ENCODE measurements around the gene MRPL17. TPM values are rescaled to one million over a fixed set of nuclear protein-coding genes. Genes with fewer than 3 reads are reported as not detected.

MRPL17 gene
- total RNA-seq, 1 experiment from 2014 or later, result 98.5 TPM

- POLR2A ChIA-PET (ENCODE audit: low non-redundant PET), result no interaction called here
- H3K36me3 ChIP-seq (ENCODE audit: insufficient read depth, low read length, poor library complexity, severe bottlenecking), result no peaks in the 10 kb centered on the region
- intact Hi-C loops (cut with micrococcal nuclease; ENCODE audit: unreplicated experiment), result no loop called here
- TF ChIP-seq EZH2 (IDR thresholded peaks at IDR 0.05; ENCODE audit: borderline replicate concordance, low read depth, low read length, poor library complexity, severe bottlenecking) (no peak), CTCF (conservative IDR thresholded peaks at IDR 0.05; ENCODE audit: low read depth, low read length) (no peak)
- BruUV-seq (replicated peaks), result no TSS peak
- no peak overlapping the region for H3K27ac ChIP-seq (ENCODE audit: low read depth, low read length, poor library complexity, severe bottlenecking)
- H3K27me3 ChIP-seq (replicated peaks; ENCODE audit: insufficient read depth, low read depth, low read length, poor library complexity), result no peaks in the 10 kb centered on the region
- H3K4me3 ChIP-seq (ENCODE audit: low read depth, low read length, poor library complexity, severe bottlenecking), result no peak overlapping the region
- DNase-seq (ENCODE audit: low spot score), result no peak
- CTCF ChIA-PET, result no interaction called here
- no peaks in the 10 kb centered on the region for H3K9me3 ChIP-seq (ENCODE audit: low read depth, low read length, poor library complexity, severe bottlenecking)
- no peaks in the 10 kb centered on the region for H3K4me1 ChIP-seq (ENCODE audit: insufficient read depth, low read length, poor library complexity, severe bottlenecking)
These were observed 46.7 kb downstream of the MRPL17 start for GRCh38 chr11:6636480-6636879.

- ChIA-PET CTCF (no interaction called here), POLR2A (ENCODE audit: low non-redundant PET) (no interaction called here)
- TF ChIP-seq CTCF (conservative IDR thresholded peaks at IDR 0.05; ENCODE audit: low read depth, low read length), result no peak
- no peak for TF ChIP-seq EZH2 (IDR thresholded peaks at IDR 0.05; ENCODE audit: borderline replicate concordance, low read depth, low read length, poor library complexity, severe bottlenecking)
- no TSS peak for BruUV-seq (replicated peaks)
- no peaks in the 10 kb centered on the region for H3K36me3 ChIP-seq (ENCODE audit: insufficient read depth, low read length, poor library complexity, severe bottlenecking)
- intact Hi-C loops (cut with micrococcal nuclease; ENCODE audit: unreplicated experiment), result no loop called here
- H3K4me1 ChIP-seq (ENCODE audit: insufficient read depth, low read length, poor library complexity, severe bottlenecking), result no peaks in the 10 kb centered on the region
- H3K9me3 ChIP-seq (ENCODE audit: low read depth, low read length, poor library complexity, severe bottlenecking), result no peaks in the 10 kb centered on the region
- H3K4me3 ChIP-seq (ENCODE audit: low read depth, low read length, poor library complexity, severe bottlenecking), result no peak overlapping the region
- H3K27ac ChIP-seq (ENCODE audit: low read depth, low read length, poor library complexity, severe bottlenecking), result no peak overlapping the region
- H3K27me3 ChIP-seq (replicated peaks; ENCODE audit: insufficient read depth, low read depth, low read length, poor library complexity), result no peaks in the 10 kb centered on the region
- DNase-seq (ENCODE audit: low spot score), result no peak
These were observed 47.8 kb downstream of the MRPL17 start for GRCh38 chr11:6635082-6635932.

GRCh38 chr11:6634534-6634933, 48.6 kb downstream of the MRPL17 start:
- TF ChIP-seq CTCF (conservative IDR thresholded peaks at IDR 0.05; ENCODE audit: low read depth, low read length) (no peak), EZH2 (IDR thresholded peaks at IDR 0.05; ENCODE audit: borderline replicate concordance, low read depth, low read length, poor library complexity, severe bottlenecking) (no peak)
- ChIA-PET POLR2A (ENCODE audit: low non-redundant PET) (no interaction called here), CTCF (no interaction called here)
- Histone ChIP-seq H3K4me3 (ENCODE audit: low read depth, low read length, poor library complexity, severe bottlenecking) (no peak overlapping the region), H3K4me1 (ENCODE audit: insufficient read depth, low read length, poor library complexity, severe bottlenecking) (no peaks in the 10 kb centered on the region), H3K9me3 (ENCODE audit: low read depth, low read length, poor library complexity, severe bottlenecking) (no peaks in the 10 kb centered on the region), H3K27ac (ENCODE audit: low read depth, low read length, poor library complexity, severe bottlenecking) (no peak overlapping the region), H3K27me3 (replicated peaks; ENCODE audit: insufficient read depth, low read depth, low read length, poor library complexity) (no peaks in the 10 kb centered on the region), H3K36me3 (ENCODE audit: insufficient read depth, low read length, poor library complexity, severe bottlenecking) (no peaks in the 10 kb centered on the region)
- intact Hi-C loops (cut with micrococcal nuclease; ENCODE audit: unreplicated experiment), result no loop called here
- BruUV-seq (replicated peaks), result no TSS peak
- no peak for DNase-seq (ENCODE audit: low spot score)

Measured in A673 (cell line).